Cardiac muscle cell (in vitro differentiated cells and primary cell): ENCODE results near the gene PARP11. TPM values are rescaled to one million over a fixed set of nuclear protein-coding genes. Genes with fewer than 3 reads are reported as not detected.
A peak's percentile ranks its signal among the peaks of the same experiment; 100 is the strongest.
"Not testable (repeated sequence)": the region's sequence is repeated elsewhere in the genome, so short reads cannot be mapped to it uniquely, and the experiment has no call there.

Experiments
- DNase-seq, 2 donors: peaks; one replicate each; pipeline versions ENCODE4 v3.0.0 to v3.0.0-alpha.2; 2010 to 2017; ENCODE audit warnings: low read depth in 1 of 2, low spot score in 1 of 2
- H3K27ac ChIP-seq: fragments of 200-600 bp; sonication (generic); 2 replicates; pipeline ENCODE4 v1.5.1; 2016
- H3K27me3 ChIP-seq: fragments of 200-600 bp; sonication (generic); 2 replicates; pipeline ENCODE4 v1.6.0; 2016; ENCODE audit warnings: control low read depth
- H3K36me3 ChIP-seq: fragments of 200-600 bp; sonication (generic); 2 replicates; pipeline ENCODE4 v1.5.1; 2016; ENCODE audit warnings: control low read depth
- H3K4me1 ChIP-seq: fragments of 200-600 bp; sonication (generic); 2 replicates; pipeline ENCODE4 v1.8.1; 2017; ENCODE audit warnings: low read depth, mild to moderate bottlenecking, mixed run types
- H3K4me3 ChIP-seq: fragments of 200-600 bp; sonication (generic); 2 replicates; pipeline ENCODE4 v1.5.1; 2016; ENCODE audit warnings: mild to moderate bottlenecking
- H3K9me3 ChIP-seq: fragments of 200-600 bp; sonication (generic); 2 replicates; pipeline ENCODE4 v1.5.1; 2017; ENCODE audit warnings: low read depth, mild to moderate bottlenecking, control low read depth
- polyA plus RNA-seq: library from polyadenylated mRNA; unstranded; fragments of >200 nt; fragmentation: Nextera tagmentation; extraction: Ambion mirVana; gene quantifications from 2 replicates; pipeline ENCODE4 v1.2.1, GENCODE V29; 2016
- total RNA-seq: library from RNA; depleted of rRNA; stranded (reverse); fragments of >200 nt; gene quantifications from 2 replicates; pipeline ENCODE4 v1.2.3, GENCODE V29; 2016
- TF ChIP-seq, protein P1 (sequence below): IDR thresholded peaks from 2 replicates; pipeline ENCODE4 v1.5.1; 2012; ENCODE audit warnings: low read depth, mild to moderate bottlenecking, low read length

PARP11 gene
- total and polyA plus RNA-seq, 2 experiments from 2014 or later = 2.5 to 5.7 TPM

DNA sequence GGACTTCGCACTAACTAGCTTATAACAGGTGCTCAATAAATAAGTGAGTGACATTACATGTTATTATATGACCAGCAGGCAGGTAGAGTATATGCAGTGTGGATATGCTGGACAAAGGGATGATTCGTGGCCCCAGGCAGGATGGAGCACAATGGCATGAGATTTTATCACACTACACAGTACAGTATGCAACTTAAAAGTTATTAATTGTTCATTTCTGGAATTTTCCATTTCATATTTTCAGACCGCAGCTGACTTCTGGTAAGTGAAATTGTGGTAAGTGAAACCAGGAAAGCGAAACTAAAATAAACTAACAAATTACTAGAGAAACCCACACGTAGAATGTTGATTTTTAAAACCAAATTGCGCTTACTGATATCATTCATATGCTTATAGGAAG lies 3.3 kb downstream of the PARP11 start:
- H3K4me3 ChIP-seq = no peak overlapping the region
- H3K27ac ChIP-seq = no peak overlapping the region
- H3K4me1 ChIP-seq = peaks cover 13% of the 10 kb centered on the region
- DNase-seq = no peak
- no peaks in the 10 kb centered on the region for H3K36me3 ChIP-seq
- no peaks in the 10 kb centered on the region for H3K9me3 ChIP-seq
- TF ChIP-seq, protein P1, sequence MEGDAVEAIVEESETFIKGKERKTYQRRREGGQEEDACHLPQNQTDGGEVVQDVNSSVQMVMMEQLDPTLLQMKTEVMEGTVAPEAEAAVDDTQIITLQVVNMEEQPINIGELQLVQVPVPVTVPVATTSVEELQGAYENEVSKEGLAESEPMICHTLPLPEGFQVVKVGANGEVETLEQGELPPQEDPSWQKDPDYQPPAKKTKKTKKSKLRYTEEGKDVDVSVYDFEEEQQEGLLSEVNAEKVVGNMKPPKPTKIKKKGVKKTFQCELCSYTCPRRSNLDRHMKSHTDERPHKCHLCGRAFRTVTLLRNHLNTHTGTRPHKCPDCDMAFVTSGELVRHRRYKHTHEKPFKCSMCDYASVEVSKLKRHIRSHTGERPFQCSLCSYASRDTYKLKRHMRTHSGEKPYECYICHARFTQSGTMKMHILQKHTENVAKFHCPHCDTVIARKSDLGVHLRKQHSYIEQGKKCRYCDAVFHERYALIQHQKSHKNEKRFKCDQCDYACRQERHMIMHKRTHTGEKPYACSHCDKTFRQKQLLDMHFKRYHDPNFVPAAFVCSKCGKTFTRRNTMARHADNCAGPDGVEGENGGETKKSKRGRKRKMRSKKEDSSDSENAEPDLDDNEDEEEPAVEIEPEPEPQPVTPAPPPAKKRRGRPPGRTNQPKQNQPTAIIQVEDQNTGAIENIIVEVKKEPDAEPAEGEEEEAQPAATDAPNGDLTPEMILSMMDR = no peak
- H3K27me3 ChIP-seq = no peaks in the 10 kb centered on the region

DNA sequence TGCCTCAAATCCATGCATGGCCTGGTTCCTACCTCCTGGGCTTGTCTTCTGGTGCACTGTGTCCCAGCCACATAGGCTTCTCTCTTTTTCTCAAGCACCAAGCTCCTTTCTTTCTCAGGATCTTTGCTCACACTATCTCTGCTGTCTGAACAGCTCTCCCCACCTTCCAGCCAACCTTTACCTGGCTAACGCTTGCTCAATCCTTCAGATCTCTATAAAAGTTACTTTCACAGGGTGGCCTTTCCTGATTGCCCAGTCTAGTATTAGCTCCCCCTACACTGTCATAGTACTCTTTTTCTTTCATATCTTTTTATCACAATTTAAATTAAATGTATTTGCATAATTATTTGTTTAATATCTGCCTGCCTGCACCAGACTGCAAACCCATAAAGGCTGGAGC lies 3.8 kb downstream of the PARP11 start:
- H3K4me1 ChIP-seq = peaks cover 13% of the 10 kb centered on the region
- no peak for DNase-seq
- no peaks in the 10 kb centered on the region for H3K27me3 ChIP-seq
- no peaks in the 10 kb centered on the region for H3K36me3 ChIP-seq
- no peak overlapping the region for H3K4me3 ChIP-seq
- TF ChIP-seq, protein P1 = no peak
- H3K9me3 ChIP-seq = no peaks in the 10 kb centered on the region
- H3K27ac ChIP-seq = no peak overlapping the region

DNA sequence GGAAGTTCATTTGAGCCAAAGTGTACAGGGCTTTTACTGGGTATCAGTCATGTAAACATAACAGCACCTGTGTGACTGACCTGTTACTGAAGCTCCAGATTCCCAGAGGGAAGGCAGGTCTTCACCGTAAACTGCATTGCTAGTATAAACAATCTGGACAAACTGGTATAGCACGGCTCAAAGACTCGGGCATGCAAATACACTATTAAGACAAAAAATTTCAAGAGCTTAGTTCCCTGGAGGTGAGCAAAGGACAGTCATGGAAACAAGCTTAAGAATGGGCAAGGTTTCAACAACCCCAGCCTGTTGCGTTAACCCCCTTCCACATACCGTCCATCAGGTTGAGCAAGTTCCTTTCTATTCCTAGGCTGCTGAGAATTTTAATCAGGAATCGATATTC lies 9.4 kb downstream of the PARP11 start:
- Histone ChIP-seq H3K9me3 (no peaks in the 10 kb centered on the region), H3K4me3 (no peak overlapping the region), H3K27ac (no peak overlapping the region), H3K36me3 (no peaks in the 10 kb centered on the region), H3K4me1 (no peaks in the 10 kb centered on the region), H3K27me3 (no peaks in the 10 kb centered on the region)
- TF ChIP-seq, protein P1 = no peak
- DNase-seq = no peak

DNA sequence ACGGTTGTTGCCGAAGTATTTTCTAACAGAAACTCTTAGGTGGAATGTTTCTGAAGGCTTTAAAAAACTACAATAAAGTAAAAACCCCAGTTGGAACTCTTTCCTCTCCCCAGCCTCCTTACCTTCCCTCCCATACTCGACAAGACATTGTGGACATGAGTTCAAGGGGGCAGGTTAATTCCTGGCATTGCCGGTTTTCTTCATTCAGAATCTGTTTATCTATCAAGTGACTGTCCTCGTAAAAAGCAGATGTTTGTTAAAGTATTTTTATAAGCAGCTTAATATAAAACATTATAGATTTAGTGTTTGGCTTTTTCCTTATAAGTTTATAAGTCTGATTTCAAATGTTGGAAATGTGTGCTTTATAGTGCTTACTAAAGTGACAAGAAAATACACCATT lies 30.7 kb downstream of the PARP11 start:
- Histone ChIP-seq H3K4me3 (no peak overlapping the region), H3K36me3 (no peaks in the 10 kb centered on the region), H3K27me3 (no peaks in the 10 kb centered on the region), H3K9me3 (no peaks in the 10 kb centered on the region), H3K27ac (no peak overlapping the region), H3K4me1 (peaks cover 2% of the 10 kb centered on the region)
- DNase-seq = no peak
- TF ChIP-seq, protein P1 = no peak

DNA sequence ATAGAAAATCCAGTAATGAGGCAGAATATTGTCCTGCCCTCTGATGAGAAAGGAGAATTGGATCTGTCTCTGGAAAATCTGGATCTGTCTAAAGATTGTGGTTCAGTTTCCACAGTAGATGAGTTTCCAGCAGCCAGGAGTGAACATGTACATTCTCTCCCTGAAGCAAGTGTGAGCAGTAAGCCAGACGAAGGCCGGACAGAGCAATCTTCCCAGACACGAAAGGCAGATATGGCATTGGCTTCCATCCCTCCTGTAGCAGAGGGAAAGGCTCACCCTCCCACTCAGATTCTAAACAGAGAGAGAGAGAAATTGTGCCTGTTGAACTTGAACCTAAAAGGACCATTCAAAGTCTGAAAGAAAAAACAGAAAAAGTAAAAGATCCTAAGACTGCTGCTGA lies 31.4 kb downstream of the PARP11 start:
- H3K4me1 ChIP-seq = peaks cover 8% of the 10 kb centered on the region
- no peak overlapping the region for H3K4me3 ChIP-seq
- no peaks in the 10 kb centered on the region for H3K9me3 ChIP-seq
- H3K27ac ChIP-seq = no peak overlapping the region
- H3K27me3 ChIP-seq = no peaks in the 10 kb centered on the region
- H3K36me3 ChIP-seq = no peaks in the 10 kb centered on the region
- TF ChIP-seq, protein P1 = no peak
- peak in 1 of 2 donors; percentile 6 for DNase-seq

DNA sequence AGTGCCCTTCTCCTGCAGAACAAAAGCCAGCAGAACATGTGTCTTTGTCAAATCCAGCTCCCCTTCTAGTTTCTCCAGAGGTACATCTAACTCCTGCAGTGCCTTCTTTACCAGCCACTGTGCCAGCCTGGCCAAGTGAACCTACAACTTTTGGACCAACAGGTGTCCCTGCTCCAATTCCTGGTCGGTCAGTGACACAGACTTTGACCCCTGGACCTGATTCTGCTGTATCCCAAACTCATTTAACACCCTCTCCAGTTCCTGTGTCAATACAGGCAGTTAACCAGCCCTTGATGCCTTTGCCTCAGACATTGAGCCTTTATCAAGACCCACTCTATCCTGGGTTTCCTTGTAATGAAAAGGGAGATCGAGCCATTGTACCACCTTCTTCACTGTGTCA lies 32.4 kb downstream of the PARP11 start:
- DNase-seq, H3K27ac ChIP-seq, H3K4me3 ChIP-seq, H3K27me3 ChIP-seq, H3K36me3 ChIP-seq, H3K4me1 ChIP-seq, H3K9me3 ChIP-seq: not testable (repeated sequence)

DNA sequence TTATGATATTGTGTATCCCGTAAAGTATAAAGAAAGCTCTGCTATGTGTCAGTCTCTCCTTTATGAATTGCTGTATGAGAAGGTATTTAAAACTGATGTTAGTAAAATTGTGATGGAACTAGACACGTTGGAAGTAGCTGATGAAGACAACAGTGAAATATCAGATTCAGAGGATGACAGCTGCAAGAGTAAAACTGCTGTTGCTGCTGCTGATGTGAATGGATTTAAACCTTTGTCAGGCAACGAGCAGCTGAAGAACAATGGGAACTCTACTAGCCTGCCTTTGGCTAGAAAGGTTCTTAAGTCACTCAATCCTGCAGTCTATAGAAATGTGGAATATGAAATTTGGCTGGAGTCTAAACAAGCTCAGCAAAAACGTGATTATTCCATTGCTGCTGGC lies 33.5 kb downstream of the PARP11 start:
- not testable (repeated sequence) for H3K4me1 ChIP-seq, H3K4me3 ChIP-seq, H3K9me3 ChIP-seq, H3K27ac ChIP-seq, H3K36me3 ChIP-seq, H3K27me3 ChIP-seq, DNase-seq

DNA sequence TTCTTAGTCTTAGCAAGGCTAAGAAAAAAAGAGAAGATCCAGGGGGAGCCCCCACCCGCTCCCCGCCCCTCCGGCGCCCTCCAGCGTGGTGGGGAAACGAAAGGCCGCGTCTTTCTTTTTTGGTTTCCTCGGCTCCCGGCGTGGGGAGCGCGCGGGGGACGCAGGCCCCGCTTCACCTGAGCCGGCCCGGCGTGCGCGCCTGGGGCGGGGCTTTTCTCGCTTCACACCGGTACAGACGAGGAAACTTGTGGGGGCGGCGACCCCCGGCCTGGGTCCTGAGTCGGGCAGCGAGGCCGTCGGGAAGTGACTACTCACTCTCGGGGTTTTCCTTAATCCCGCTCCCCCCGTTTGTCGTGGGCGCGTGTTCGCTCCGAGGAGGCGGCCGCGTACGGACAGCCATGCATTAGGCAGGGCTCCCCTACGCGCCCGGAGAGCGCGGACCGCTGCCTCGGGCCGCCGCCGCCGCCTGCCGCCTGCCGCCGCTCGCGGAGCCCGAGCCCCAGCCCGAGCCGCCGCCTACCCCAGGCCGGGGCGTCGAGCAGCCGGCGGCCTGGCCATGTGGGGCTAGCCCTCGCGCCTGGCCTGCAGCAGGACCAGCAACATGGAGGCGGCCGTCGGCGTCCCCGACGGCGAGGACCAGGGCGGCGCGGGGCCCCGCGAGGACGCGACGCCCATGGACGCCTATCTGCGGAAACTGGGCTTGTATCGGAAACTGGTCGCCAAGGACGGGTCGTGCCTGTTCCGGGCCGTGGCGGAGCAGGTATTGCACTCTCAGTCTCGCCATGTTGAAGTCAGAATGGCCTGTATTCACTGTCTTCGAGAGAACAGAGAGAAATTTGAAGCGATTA lies 34.3 kb downstream of the PARP11 start:
- not testable (repeated sequence) for H3K36me3 ChIP-seq, DNase-seq, H3K9me3 ChIP-seq, H3K27ac ChIP-seq, H3K4me3 ChIP-seq, H3K27me3 ChIP-seq, H3K4me1 ChIP-seq
